Measurements from ENCODE around the gene HRH2.
"Not testable (repeated sequence)": the region's sequence is repeated elsewhere in the genome, so short reads cannot be mapped to it uniquely, and the experiment has no call there.

Gene HRH2

GRCh38 chr5:175649967-175650366 is 7.9 kb upstream of the HRH2 start:
- no peak for DNase-seq (ENCODE audit: low read depth in 2 of 2)

GRCh38 chr5:175650430-175651205 is 7.3 kb upstream of the HRH2 start:
- DNase-seq (ENCODE audit: low read depth in 2 of 2) = not testable (repeated sequence)

GRCh38 chr5:175652741-175653663 is 4.9 kb upstream of the HRH2 start:
- DNase-seq (ENCODE audit: low read depth in 2 of 2) = no peak

DNA sequence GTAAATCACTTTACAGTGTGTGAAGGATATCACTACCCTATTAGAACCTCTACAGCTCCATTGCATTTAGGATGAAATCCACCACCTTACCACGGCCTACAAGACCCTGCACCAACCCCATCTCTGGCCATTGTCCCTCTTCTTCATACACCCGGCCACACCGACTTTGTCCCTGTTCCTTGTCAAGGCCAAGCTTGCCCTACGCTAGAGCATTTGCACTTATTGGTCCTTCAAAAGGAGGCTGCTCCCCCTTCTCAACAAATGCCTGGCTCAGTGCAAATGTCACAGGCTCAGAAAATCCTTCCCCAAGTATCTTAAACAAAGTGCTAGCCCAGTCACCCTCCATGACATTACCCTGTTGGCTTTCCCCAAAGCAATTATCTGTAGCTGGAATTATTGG is 4.1 kb upstream of the HRH2 start:
- DNase-seq (ENCODE audit: low read depth in 2 of 2) = no peak

DNA sequence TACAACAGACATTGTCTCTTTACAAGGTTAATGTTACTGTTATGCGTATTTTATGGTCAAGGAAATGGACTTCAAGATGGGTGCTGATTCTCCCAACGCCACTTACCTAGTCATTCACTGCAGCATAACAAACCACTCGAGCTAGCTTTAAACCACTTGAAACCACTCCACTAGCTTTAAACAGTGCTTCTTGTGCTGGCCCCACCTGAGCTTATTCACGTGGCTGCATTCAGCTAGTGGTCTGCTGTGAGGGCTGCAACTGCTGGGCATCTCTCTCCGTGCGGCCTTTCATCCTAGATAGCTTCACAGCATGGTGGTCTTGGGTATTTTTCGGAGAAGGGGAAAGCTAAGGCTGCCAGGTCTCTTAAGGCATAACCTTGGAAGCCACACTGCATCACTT is 3.5 kb upstream of the HRH2 start:
- DNase-seq (ENCODE audit: low read depth in 2 of 2) = no peak

DNA sequence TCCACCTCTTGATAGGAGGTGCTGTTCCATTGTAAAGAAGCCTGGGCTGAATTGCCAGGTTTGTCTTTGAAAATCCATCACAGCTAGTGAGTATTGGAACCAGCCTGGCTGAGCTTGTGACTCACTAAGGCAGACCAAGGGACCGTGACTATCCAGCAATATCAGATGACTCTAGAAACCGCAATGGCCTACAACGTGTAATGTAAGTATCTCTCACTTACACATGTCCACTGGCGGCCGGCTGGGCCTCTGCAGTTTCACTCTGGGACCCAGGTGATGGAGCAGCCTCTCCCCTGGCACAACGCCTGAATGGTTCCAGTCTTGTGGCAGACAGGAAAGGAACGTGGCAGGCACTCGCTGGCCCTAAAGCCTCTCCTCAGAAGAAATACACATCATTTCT is 3.1 kb upstream of the HRH2 start:
- no peak for DNase-seq (ENCODE audit: low read depth in 2 of 2)

GRCh38 chr5:175655411-175655810 is 2.5 kb upstream of the HRH2 start:
- no peak for DNase-seq (ENCODE audit: low read depth in 2 of 2)

- DNase-seq (ENCODE audit: low read depth in 2 of 2) = no peak
Observed at GRCh38 chr5:175656966-175657365, 905 bp upstream of the HRH2 start.

- DNase-seq (ENCODE audit: low read depth in 2 of 2) = no peak
Observed at GRCh38 chr5:175658299-175659145, 651 bp downstream of the HRH2 start.

- DNase-seq (ENCODE audit: low read depth in 2 of 2) = no peak
Observed at GRCh38 chr5:175659546-175660253, 1.8 kb downstream of the HRH2 start.

DNA sequence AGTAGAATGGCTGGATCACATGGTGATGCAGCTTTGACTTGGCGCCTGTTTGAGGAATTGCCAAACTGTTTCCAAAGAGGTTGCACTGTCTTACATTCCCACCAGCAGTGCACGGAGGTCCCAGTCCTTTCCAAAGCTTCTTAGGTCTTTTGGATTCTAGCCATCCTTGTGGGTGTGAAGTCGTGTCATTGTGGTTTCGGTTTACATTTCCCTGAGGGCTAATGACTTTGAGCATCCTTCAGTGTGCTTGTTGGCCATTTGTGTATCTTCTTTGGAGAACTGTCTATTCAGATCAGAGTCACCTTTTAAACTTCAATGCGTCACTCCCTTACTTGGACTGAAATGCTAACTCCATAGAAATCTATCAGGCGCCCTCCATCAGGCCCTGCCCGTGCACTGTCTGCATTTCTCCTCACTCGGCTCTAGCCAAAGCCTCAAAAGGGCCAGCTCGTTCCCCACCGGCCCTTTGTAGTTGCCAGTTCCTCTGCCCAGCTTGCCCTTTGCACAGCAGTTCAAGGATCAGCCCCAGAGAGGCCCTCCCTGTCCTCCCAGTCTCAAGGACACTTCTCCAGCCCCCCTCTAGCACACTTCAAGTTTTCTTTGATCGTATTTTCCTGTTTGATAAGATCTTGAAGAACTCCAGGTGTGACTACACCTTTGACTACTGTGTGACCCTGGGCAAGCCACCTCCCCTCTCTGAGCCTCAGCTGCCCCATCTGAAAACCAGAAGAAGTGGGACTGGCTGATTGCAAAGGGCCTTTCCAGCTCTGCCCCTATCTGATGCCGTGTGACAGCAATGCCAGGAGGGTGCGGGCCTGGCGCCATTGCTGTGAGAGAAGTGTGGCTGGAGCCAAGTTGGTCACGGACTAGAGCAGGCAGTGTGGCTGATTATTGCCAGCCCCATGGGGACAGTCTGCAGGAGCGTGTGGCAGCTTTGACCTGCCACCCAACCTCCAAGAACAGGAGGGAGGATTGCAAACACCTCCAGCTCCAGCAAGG is 5.6 kb downstream of the HRH2 start:
- no peak for DNase-seq (ENCODE audit: low read depth in 2 of 2)

- no peak for DNase-seq (ENCODE audit: low read depth in 2 of 2)
Observed at GRCh38 chr5:175664723-175665122, 6.9 kb downstream of the HRH2 start.

- no peak for DNase-seq (ENCODE audit: low read depth in 2 of 2)
Observed at GRCh38 chr5:175666216-175666615, 8.3 kb downstream of the HRH2 start.

GRCh38 chr5:175668006-175668405 is 10.1 kb downstream of the HRH2 start:
- DNase-seq (ENCODE audit: low read depth in 2 of 2) = no peak

GRCh38 chr5:175670372-175670771 is 12.5 kb downstream of the HRH2 start:
- no peak for DNase-seq (ENCODE audit: low read depth in 2 of 2)

GRCh38 chr5:175671013-175671412 is 13.1 kb downstream of the HRH2 start:
- DNase-seq (ENCODE audit: low read depth in 2 of 2) = no peak

- DNase-seq (ENCODE audit: low read depth in 2 of 2) = no peak
Observed at GRCh38 chr5:175672976-175673648, 15.2 kb downstream of the HRH2 start.

DNA sequence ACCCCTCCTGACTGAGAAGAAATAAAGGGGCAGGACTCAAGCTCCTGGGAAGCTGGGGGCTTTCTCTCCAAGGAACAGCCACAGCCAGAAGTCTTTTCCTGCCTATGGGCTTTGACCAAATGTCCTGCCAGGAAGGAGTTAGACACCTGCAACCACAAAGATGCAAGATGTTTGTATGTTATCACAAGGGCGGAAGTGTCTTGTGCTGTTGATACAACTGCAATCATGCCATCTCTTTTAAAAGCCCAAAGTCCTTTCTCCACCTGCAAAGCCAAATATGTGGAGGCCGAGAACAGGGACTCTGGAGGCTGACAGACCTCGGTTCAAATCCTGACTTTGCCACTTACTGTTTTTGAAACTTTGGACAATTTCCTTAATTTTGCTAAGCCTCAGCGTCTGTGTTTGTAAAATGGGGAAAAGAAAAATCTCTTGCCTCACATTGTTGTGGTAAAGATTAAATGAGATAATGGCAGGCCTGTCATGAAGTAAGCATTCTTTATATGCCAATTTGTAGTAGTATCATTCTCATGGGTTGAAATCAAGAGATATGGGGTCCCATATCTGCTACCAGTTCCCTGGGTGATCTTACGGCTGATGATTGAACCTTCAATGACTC is 17.0 kb downstream of the HRH2 start:
- no peak for DNase-seq (ENCODE audit: low read depth in 2 of 2)

DNA sequence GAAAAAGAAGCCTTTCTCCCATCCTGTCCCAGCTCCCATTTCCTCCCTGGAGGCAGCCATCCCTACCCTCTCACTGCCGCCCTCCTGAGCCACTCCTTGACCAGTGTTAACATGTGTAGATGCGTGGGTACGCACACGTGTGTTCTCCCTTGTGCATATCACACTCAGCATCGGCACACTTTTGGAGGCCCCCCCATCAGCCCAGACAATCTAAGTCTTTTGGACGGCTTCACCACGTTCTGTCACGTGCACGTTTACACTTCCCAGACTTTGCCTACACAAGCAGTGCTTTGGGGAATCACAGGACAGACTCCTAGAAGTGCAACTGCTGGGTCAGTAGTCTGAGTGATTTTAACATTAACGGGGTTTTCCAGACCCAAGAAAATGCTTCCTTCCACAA is 18.0 kb downstream of the HRH2 start:
- DNase-seq (ENCODE audit: low read depth in 2 of 2) = no peak
